ENCODE results near the gene XKRX.

Gene XKRX

DNA sequence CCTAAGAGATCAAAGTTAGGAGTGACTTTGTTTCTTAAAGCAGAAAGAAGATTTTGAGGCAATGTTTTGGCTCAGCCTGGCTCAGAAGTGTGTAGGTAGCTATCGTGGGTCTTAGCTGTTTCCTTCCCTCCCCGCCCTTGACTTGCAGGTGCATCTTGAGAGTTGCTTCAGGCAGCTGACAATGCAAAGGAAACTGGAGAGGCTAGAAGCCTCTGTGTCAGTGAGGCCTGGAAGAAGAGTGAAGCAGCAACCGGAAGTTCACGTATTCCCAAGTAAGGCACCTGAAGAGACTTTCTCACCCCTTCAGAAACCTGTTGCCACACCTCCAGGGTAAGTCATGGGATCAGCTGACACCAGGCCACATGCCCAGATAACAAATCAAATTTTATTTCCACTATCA, 10.6 kb upstream of the XKRX start:
- TF ChIP-seq POLR2A (IDR thresholded peaks at IDR 0.05; ENCODE audit: low read depth, low read length) (no peak), POLR2AphosphoS5 (IDR thresholded peaks at IDR 0.05; ENCODE audit: low read depth, low read length) (no peak), TAF1 (IDR thresholded peaks at IDR 0.05; ENCODE audit: borderline replicate concordance, low read depth, low read length) (no peak)
- FAIRE-seq (no peak), DNase-seq (ENCODE audit: insufficient read length) (no peak)

DNA sequence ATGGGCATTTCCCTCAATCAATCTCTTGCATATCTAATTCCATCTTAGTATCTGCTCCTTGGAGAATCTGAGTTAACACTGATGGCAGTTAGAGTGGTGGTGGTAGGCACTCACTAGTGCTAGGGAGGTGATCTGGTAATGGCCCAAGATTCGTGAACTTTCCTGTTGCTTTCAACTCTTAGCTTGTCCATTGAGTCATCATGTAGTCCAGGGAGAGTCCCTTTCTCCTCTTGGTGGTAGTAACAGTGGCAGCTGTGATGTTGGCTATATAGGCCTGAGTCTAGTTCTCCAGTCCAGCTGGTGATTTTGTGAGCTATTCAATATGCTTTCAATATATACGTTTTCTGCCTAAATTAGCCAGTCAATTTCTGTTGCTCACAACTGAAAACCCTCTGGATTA, 7.0 kb upstream of the XKRX start:
- peak; percentile 36 for FAIRE-seq
- TF ChIP-seq TAF1 (IDR thresholded peaks at IDR 0.05; ENCODE audit: borderline replicate concordance, low read depth, low read length) (no peak), POLR2A (IDR thresholded peaks at IDR 0.05; ENCODE audit: low read depth, low read length) (no peak), POLR2AphosphoS5 (IDR thresholded peaks at IDR 0.05; ENCODE audit: low read depth, low read length) (no peak)

DNA sequence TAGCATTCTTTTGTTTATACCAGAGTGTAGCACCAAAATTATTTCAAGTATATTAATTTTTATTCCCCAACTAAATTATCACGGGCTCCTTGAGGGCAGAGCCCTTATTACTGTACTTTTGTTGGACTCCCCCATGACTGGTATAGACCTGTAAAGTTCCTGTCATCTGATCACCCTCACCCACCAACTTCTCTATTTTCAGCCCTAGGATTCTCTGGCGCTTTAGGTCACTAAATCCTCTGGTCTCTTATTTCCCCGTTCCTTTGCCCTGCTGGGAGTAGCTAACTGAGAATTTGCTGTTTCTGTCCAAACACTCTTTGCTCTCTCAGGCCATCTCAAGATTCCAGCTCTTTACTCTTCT, 3.2 kb upstream of the XKRX start:
- DNase-seq (ENCODE audit: insufficient read length) (no peak), FAIRE-seq (peak; percentile 40)
- TF ChIP-seq POLR2A (IDR thresholded peaks at IDR 0.05; ENCODE audit: low read depth, low read length) (no peak), TAF1 (IDR thresholded peaks at IDR 0.05; ENCODE audit: borderline replicate concordance, low read depth, low read length) (no peak), POLR2AphosphoS5 (IDR thresholded peaks at IDR 0.05; ENCODE audit: low read depth, low read length) (no peak)

More for the DNA sequence above, 7.0 kb upstream of the XKRX start:
- no peak for DNase-seq (ENCODE audit: insufficient read length)

DNA sequence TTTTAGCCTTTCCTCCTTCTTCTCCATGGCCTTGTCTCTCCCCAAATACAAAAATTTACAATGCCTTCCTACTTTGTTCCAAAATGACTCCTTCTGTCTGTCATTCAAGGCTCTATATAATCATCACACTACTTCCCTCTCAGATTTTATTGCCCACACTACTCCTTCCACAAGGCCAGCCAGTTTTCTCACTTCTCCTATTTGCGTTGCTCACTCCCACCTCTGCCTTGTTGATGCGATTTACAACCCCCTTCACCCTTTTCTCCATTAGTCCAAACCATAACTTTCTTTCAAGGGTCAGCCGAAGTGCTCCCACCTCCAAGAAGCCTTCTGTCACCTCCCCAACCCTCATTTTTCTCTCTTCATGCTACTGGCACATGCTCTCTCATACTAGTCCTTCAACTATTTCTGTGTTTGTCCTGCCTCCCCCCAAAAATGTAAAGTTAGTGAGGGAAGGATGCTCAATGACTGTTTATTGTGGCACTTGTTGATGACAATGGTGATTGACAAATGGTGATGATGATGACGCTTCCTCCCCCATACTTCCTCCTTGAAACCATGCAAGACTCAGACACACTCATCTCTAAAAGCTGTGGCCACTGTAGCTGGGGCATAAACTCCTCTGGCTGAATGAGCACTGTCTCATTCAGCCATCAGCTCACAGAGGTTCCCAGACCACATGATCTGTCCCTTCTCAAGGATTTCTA, 2.7 kb upstream of the XKRX start:
- DNase-seq (ENCODE audit: insufficient read length): no peak
- FAIRE-seq: peak; percentile 86

DNA sequence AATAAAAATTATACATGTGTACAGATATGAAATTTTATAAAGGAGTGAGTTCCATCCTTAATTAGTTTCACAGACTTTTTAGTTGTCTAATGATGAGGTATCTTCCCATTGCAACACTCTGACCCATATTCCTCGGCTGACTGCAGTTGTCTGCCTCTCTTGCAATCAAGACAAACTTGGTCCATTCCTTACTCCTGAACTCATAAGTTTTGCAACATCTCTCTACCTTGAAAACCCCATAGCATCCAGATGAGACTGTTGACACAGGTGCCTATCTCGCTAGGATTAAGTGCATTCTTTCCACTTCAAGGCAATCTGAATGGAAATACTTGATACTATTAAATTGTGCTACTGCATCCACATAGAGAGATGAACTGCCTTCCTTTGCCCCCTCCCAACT, 2.3 kb downstream of the XKRX start:
- DNase-seq (ENCODE audit: insufficient read length) (no peak), FAIRE-seq (no peak)
- TF ChIP-seq TAF1 (IDR thresholded peaks at IDR 0.05; ENCODE audit: borderline replicate concordance, low read depth, low read length) (no peak), POLR2A (IDR thresholded peaks at IDR 0.05; ENCODE audit: low read depth, low read length) (no peak), POLR2AphosphoS5 (IDR thresholded peaks at IDR 0.05; ENCODE audit: low read depth, low read length) (no peak)

More for the DNA sequence above, 2.7 kb upstream of the XKRX start:
- no peak for TF ChIP-seq TAF1 (IDR thresholded peaks at IDR 0.05; ENCODE audit: borderline replicate concordance, low read depth, low read length)
- TF ChIP-seq POLR2A (IDR thresholded peaks at IDR 0.05; ENCODE audit: low read depth, low read length): no peak; the same call in 1 of the 2 replicates
- TF ChIP-seq POLR2AphosphoS5 (IDR thresholded peaks at IDR 0.05; ENCODE audit: low read depth, low read length): no peak

DNA sequence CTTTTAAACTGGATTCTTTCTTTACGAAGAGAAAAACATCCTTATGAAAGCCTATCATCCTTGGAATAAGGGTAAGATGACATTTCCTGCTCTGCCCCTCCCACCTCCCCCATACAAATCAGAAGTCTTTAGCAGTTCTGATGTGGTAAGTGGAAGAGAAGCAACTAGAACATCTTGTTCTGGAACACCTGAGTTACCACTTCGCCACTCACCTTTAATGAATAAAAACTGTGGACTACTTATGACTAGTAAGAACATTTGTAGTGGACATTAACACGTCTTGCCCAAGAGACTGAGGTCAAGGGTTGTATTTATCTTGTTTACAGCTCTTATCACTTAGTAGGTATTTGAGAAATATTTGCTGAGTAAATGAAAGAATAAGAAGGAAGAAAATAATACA, 4.3 kb downstream of the XKRX start:
- TF ChIP-seq POLR2A (IDR thresholded peaks at IDR 0.05; ENCODE audit: low read depth, low read length): no peak
- no peak for TF ChIP-seq POLR2AphosphoS5 (IDR thresholded peaks at IDR 0.05; ENCODE audit: low read depth, low read length)
- no peak for TF ChIP-seq TAF1 (IDR thresholded peaks at IDR 0.05; ENCODE audit: borderline replicate concordance, low read depth, low read length)
- FAIRE-seq: no peak

DNA sequence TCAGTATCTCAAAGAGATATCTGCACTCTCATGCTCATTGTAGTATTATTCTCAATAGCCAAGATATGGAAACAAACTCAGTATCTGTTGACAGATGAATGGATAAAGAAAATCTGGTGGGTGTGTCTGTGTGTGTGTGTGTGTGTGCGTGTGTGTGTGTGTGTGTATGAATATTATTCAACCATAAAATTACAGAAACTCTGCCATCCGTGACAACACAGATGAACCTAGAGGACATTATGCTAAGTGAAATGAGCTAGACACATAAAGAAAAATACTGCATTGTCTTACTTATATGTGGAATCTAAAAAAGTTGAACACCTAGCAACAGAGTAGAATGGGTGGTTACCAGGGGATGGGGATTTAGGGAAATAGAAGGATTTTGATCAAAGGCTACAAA, 13.2 kb downstream of the XKRX start:
- DNase-seq (ENCODE audit: insufficient read length): no peak
- TF ChIP-seq TAF1 (IDR thresholded peaks at IDR 0.05; ENCODE audit: borderline replicate concordance, low read depth, low read length) (no peak), POLR2AphosphoS5 (IDR thresholded peaks at IDR 0.05; ENCODE audit: low read depth, low read length) (no peak), POLR2A (IDR thresholded peaks at IDR 0.05; ENCODE audit: low read depth, low read length) (no peak)
- FAIRE-seq: no peak

More for the DNA sequence above, 4.3 kb downstream of the XKRX start:
- DNase-seq (ENCODE audit: insufficient read length): no peak

DNA sequence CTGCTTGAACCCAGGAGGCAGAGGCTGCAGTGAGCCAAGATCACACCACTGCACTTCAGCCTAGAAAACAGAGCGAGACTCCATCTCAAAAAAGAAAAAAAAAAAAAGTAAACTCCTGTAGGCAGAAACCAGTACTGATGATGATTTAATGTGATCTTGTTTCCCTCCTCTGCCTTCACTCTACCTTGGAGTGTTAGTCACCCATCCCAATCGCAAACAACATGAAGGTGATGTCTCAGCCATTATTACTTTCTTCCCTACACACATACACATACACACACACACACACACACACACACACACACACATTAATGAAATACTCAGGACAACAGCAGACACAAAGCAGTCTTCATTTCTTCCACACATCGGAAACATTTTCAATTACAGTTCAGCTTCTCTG, 15.6 kb downstream of the XKRX start:
- FAIRE-seq (no peak), DNase-seq (ENCODE audit: insufficient read length) (no peak)
- no peak for TF ChIP-seq POLR2A (IDR thresholded peaks at IDR 0.05; ENCODE audit: low read depth, low read length)
- no peak for TF ChIP-seq POLR2AphosphoS5 (IDR thresholded peaks at IDR 0.05; ENCODE audit: low read depth, low read length)
- TF ChIP-seq TAF1 (IDR thresholded peaks at IDR 0.05; ENCODE audit: borderline replicate concordance, low read depth, low read length): no peak

DNA sequence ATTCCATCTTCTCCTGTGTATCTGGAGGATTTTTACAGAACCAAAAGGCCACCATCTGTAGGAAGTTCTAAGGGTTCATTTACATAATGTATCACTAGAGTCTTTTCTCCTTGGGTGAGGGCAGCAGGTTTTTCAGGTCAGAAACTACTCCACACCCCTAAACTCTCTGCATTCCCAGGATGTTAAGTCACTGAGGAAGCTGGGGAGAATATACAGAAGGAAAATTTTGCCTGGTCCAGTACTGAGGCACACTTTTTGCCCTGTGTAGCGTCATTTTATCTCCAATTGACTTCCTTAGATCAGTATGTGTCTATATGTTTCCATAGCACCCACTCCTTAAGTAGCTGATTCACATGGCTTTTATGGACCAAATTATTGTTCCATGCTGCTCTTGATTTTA, 17.0 kb downstream of the XKRX start:
- no peak for TF ChIP-seq TAF1 (IDR thresholded peaks at IDR 0.05; ENCODE audit: borderline replicate concordance, low read depth, low read length)
- TF ChIP-seq POLR2AphosphoS5 (IDR thresholded peaks at IDR 0.05; ENCODE audit: low read depth, low read length): no peak
- TF ChIP-seq POLR2A (IDR thresholded peaks at IDR 0.05; ENCODE audit: low read depth, low read length): no peak
- no peak for FAIRE-seq
- DNase-seq (ENCODE audit: insufficient read length): no peak

DNA sequence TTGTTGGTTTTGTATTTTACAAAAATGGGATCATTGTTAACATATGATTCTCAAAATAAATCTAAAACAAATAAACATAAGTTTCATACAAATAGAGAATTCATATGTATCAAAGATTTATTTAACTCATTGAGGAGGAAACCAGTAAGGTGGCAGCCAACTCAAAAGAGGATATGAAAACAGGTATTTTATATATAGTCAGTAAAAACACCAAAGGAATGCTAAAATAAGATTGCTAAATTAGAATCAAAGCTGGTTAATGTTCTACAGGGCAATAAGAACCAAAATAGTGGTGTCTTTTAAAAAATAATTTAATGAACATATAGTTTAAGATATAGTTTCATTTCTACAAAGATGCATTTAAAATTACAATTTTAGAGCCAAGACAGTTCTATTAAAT, 23.1 kb downstream of the XKRX start:
- no peak for FAIRE-seq

DNA sequence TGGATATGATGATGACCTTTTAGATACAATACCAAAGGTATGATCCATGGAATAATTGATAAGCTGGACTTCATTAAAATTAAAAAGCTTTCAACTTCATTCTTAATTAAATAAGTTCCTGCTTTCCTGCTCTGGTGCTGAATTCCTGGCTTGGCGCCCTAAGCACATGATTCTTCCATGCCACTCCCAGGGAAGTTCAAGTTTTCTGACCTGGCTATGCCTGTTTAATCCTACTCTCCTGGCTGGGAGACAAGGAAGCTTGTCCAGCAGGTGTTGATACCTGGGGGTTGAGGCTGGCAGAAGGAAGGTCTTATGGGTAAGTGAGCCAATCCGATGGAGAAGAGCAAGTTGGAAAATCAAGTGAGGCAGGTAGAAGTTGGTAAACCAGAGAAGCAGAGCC, 24.3 kb downstream of the XKRX start:
- TF ChIP-seq TAF1 (IDR thresholded peaks at IDR 0.05; ENCODE audit: borderline replicate concordance, low read depth, low read length) (no peak), POLR2A (IDR thresholded peaks at IDR 0.05; ENCODE audit: low read depth, low read length) (no peak), POLR2AphosphoS5 (IDR thresholded peaks at IDR 0.05; ENCODE audit: low read depth, low read length) (no peak)
- FAIRE-seq: no peak

More for the DNA sequence above, 23.1 kb downstream of the XKRX start:
- no peak for DNase-seq (ENCODE audit: insufficient read length)
- TF ChIP-seq POLR2A (IDR thresholded peaks at IDR 0.05; ENCODE audit: low read depth, low read length): no peak
- TF ChIP-seq POLR2AphosphoS5 (IDR thresholded peaks at IDR 0.05; ENCODE audit: low read depth, low read length): no peak
- no peak for TF ChIP-seq TAF1 (IDR thresholded peaks at IDR 0.05; ENCODE audit: borderline replicate concordance, low read depth, low read length)

DNA sequence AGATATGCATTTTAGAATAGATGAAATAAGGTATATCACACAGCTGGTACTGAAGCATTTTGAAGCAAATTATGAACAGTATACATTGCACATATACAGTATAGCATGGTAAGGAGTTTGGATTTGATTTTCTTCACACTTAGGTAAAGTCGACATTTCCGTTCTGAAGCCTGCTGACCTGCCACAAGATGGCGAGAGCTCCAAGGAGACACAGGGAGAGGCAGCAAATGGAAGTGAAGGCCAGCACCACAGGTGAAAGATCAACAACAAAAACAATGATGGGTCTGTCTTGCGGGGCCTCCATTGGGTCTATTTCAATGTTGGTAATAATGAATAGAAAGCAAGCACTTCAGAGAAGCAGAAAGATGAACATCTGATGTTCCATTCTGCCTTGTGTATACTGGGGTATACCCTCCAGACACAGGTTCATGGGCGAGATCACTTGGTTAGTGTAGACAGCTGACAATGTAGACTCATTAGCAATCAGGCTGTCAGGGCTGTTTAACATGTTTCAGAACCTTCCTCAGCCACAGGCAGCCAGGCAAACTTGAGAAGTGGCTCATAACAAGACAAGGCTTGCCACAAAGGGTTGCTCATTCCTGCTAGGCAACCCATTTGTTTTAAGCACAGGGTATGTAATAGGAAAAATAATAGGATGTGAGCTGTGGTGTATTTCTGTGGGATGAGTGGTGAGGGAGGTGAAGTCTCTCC, 33.2 kb downstream of the XKRX start:
- DNase-seq (ENCODE audit: insufficient read length) (no peak), FAIRE-seq (peak; percentile 86)
- TF ChIP-seq POLR2A (IDR thresholded peaks at IDR 0.05; ENCODE audit: low read depth, low read length) (no peak), POLR2AphosphoS5 (IDR thresholded peaks at IDR 0.05; ENCODE audit: low read depth, low read length) (no peak), TAF1 (IDR thresholded peaks at IDR 0.05; ENCODE audit: borderline replicate concordance, low read depth, low read length) (no peak)

More for the DNA sequence above, 24.3 kb downstream of the XKRX start:
- DNase-seq (ENCODE audit: insufficient read length): no peak

Data from GM12892 (cell line).